ENCODE measurements around the gene RNH1.

DNA sequence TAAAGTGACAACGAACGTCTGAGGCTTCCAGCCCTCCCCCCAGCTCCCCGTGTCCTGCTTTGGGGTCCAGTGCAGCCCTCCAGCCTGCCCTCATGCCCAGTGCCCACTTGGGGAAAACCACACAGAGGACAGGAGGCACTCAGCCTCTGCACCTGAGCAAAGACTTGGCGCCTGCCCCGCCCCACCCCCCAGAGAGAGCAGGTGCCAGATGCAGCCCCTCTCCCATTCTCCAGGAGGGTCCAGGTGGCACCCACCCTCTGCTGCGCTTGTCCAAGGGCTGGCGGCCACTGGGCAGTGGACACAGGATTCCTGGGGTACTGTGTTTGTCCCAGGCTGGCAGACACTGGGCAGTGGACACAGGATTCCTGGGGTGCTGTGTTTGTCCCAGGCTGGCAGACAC, 15.7 kb downstream of the RNH1 start:
- TF ChIP-seq EZH2phosphoT487 (conservative IDR thresholded peaks at IDR 0.05; ENCODE audit: low read length) = no peak
- TF ChIP-seq, protein P1, sequence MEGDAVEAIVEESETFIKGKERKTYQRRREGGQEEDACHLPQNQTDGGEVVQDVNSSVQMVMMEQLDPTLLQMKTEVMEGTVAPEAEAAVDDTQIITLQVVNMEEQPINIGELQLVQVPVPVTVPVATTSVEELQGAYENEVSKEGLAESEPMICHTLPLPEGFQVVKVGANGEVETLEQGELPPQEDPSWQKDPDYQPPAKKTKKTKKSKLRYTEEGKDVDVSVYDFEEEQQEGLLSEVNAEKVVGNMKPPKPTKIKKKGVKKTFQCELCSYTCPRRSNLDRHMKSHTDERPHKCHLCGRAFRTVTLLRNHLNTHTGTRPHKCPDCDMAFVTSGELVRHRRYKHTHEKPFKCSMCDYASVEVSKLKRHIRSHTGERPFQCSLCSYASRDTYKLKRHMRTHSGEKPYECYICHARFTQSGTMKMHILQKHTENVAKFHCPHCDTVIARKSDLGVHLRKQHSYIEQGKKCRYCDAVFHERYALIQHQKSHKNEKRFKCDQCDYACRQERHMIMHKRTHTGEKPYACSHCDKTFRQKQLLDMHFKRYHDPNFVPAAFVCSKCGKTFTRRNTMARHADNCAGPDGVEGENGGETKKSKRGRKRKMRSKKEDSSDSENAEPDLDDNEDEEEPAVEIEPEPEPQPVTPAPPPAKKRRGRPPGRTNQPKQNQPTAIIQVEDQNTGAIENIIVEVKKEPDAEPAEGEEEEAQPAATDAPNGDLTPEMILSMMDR (IDR thresholded peaks at IDR 0.05; ENCODE audit: insufficient read depth, low read length, poor library complexity, severe bottlenecking) = no peak
